HG03064 (cell line): ENCODE data around the gene NQO1.
"Not testable (repeated sequence)": the region's sequence is repeated elsewhere in the genome, so short reads cannot be mapped to it uniquely, and the experiment has no call there.

ENCODE experiments used
- ATAC-seq: cut with Tn5 transposase; IDR thresholded peaks from one replicate; pipeline ENCODE4 v1.9.1; 2021; ENCODE audit warnings: low read depth; ENCODE audit not compliant: unreplicated experiment

The NQO1 gene

GRCh38 chr16:69726313-69727060 lies at the start of gene NQO1:
Gene NQO1, minus strand, starts transcription at chr16:69726560. Its CDS starts 121 bp downstream, at chr16:69726439.
- peak; percentile 94 for ATAC-seq

GRCh38 chr16:69775563-69775962 lies 49.2 kb upstream of the NQO1 start:
- no peak for ATAC-seq

GRCh38 chr16:69773260-69773947 lies 47.0 kb upstream of the NQO1 start:
- ATAC-seq, result no peak

DNA sequence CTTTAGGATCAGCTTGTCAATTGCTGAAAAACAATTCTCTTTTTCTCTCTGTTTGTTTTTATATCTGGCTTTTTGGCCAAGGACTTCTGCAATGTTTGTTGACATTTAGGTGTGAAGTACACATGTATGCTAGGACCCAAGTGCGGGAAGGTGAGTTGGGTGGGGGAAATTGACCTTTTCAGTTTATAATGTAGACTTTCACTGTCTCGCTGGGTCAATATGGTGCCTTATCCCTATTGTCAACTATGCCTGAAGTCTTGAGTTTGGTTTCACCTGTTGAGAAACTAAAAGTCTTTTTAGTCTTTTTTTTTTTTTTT lies 45.2 kb upstream of the NQO1 start:
- no peak for ATAC-seq

- no peak for ATAC-seq
These were observed 43.0 kb upstream of the NQO1 start for GRCh38 chr16:69769404-69769803.

DNA sequence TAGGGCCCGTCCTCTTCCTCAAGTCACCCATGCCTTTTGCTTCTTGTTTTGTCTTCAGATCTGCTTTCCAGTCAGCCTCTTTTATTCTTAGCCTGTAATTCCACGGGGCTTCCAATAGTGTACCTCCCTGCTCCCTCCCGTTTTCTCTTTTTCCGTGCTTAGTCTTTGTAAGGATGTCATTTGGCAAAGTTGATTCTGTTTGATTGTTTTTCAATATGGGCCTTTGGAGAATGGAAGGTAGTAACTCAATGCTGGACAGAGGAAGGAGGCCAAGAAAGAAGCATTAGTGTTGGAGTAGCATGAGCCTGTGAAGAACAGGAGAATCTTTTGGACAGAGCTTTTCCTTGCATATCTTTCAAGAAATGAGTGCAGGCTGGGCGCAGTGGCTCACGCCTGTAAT lies 42.3 kb upstream of the NQO1 start:
- no peak for ATAC-seq

DNA sequence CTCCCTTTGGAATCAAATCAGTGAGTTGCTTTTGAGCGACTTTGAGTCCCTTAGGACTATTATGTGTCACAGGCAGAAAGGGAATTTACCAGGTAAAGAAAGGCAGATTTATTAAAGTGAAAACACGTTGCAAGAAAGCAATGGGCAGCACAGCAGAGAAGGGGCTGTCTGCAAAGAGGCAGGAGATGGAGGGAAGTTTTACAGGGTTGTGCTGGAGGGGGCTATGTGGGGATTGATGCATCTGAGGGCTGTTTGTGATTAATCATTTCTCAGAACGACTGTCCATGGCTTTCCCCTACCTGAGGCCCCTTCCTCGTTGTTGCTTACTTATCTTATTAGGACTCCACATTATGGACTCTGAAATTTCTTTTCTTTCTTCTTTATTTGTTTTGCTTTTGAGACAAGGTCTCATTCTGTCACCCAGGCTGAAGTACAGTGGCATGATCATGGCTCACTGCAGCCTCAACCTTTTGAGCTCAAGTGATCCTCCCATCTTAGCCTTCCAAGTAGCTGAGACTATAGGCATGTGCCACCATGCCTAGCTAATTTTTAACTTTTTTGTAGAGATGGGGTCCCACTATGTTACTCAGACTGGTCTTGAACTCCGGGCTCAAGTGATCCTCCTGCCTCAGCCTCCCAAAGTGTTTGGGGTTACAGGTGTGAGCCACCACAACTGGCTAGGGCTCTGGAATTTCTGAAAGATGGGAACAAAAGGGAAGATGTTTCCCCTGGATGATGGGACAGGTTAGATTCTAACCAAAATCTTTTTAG lies 41.3 kb upstream of the NQO1 start:
- ATAC-seq, result no peak

DNA sequence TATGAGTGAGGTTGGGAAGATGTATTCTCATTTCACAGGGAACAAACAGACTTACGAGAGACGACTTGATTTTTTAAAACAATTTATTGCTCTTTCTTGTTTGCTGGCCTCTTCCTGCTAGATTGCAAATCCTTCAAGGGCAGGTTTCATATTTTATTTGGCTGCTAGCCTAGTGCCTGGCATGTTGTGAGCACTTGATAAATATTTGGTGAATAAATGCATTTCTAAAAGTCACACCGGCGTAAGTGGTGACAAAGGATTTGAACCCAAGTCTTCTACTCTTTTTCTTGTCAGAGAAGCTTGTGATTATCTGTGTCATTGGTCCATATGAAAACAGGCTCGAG lies 37.2 kb upstream of the NQO1 start:
- no peak for ATAC-seq

DNA sequence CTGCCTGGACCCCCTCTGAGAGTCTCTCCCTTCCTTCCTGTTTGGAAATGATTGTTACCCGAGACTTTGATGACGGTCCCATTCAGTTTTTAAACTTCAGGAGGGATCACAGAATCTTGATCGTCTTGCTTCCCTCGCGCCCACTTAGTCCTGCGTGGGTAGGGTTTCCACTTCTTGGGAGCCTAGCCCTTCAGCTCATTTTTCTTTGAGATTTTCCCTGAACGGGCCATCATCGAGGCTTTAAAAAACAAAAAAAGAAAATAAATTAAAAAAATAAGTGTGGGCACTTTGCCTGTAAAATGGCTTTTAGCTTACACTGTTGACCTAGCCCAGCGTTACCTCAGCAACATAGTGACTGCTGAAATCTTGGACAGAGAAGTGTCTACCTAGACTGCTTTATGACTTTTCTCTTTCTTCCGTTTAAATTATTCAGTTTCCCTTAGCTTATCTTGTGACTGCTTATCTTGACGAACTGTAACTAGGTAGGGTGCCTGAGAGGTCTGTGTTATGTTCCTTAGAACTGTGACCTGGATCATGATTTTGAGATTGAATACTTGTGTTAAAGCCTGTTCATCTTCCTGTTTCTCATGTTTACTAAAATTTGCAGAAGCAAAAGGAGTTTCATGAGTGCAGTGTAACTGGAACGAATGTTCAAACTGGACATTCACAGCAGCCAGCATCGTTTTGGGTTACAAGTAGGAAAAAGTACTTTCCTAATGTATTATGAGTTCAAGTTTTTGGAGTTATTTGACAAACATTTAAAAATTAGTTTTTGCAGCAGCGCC lies 36.6 kb upstream of the NQO1 start:
- ATAC-seq, result peak; percentile 10

DNA sequence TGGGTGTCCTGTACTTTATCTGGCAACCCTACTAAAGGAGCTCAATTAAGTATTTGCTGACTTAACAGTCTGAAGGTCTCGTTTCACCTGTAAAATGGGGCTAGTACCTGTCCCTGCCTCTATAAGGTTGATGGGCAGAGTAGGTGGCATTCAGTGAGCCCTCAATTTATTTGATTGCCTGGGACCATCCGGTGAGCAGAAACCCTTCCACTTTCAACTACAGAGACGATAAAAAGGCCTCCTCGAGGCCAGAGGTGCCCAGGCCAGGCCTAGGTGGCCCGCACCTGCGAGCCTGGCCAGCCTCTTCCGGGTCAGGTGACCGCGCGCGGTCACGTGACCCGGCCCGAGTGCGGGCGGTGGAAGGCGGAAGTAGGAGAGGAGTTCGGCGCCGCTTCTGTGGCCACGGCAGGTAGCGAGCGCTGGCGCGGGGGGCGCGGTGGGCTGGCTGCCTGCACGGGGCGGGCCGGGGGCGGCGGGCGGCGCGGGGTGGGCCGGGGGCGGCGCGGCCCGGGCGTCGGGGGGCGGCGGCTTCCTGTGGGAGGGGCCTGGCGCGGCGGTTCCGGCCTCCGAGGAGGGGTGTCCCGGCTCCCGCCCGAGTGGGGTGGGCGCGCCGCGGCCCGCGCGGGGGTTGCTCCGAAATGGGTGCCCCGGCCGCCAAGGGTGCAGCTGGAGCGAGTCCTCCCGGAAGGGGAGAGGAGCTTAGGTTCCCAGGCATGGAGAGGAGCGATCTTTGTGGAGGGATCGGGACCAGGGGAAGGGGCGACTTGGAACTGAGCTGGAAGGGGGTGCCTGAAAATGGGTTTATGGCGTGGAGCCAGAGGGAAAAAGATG lies 35.8 kb upstream of the NQO1 start, which contains the start of gene WWP2:
Gene WWP2 (plus strand): TSS at position 350 of the 831 bp plus-strand sequence. CDS start 24,679 bp downstream, outside the sequence.
- ATAC-seq, result peak; percentile 58

DNA sequence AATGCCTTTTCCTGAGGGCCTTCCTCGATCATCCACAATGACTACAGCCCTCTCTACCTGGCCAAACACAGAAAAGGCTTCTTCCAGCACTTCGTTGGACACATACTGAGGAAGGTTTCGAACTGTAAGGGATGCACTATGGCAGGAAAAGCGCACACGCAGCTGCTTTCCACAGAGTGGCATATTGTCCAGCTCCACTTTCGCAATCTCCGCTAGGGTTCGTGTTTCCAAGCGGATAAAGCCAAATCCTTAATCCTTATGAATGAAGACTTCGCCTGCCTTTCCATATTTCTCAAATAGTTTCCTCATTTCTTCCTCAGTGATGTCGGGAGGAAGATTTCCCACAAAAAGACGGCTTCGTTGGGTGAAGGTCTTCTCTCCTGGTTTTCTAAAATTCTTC lies 31.0 kb upstream of the NQO1 start:
- not testable (repeated sequence) for ATAC-seq

GRCh38 chr16:69756705-69757104 lies 30.3 kb upstream of the NQO1 start:
- no peak for ATAC-seq

GRCh38 chr16:69754469-69755310 lies 28.3 kb upstream of the NQO1 start, which contains the start of gene NOB1:
Gene NOB1, minus strand, starts transcription at chr16:69754926. Its CDS starts 16 bp downstream, at chr16:69754910.
- ATAC-seq, result peak; percentile 88

DNA sequence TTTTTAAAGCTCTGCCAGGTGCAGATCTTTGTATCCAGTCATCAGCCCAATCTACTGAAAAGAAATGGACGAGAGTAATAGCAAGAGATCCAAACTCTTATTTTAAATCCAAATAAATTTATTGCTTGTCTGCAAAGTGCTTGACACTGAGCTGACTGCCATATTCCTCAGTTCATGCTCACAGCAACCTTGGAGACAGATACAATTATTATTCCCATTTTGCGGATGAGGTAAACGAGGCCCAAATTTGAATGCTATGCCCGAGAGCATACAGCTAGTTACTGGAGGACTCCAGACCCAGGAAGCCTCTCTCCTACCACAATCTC lies 27.7 kb upstream of the NQO1 start:
- ATAC-seq, result no peak

DNA sequence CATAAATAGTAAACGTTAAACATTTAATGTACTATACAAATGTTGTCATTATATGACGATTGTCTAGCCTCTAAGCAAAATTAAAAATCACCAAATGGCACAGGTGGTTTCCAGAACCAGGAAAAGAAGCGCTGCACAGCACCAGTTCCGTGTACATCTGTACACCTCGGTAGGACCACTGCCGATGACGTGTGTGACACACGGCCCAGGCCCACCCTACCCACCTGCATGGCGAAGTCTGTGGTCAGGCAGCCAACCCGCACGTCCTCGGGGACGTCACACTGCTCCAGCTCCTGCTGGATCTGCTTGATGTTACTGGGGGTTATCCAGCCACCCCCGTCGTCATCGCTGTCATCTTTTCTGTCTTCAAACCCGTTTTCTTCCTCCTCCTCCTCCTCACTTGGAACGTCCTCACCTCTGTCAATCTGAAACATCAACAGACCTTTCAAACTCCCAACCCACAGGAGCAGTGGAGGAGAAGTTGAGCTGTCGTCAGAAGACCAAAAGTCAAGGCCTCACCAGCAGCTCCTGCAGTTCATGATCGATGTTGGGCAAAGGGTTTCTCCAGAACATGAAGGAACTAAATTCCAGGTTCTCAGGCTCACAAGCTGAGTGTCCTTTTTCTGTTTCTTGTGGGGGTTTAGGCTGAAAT lies 22.5 kb upstream of the NQO1 start:
- ATAC-seq, result no peak

GRCh38 chr16:69747115-69747514 lies 20.8 kb upstream of the NQO1 start:
- no peak for ATAC-seq

DNA sequence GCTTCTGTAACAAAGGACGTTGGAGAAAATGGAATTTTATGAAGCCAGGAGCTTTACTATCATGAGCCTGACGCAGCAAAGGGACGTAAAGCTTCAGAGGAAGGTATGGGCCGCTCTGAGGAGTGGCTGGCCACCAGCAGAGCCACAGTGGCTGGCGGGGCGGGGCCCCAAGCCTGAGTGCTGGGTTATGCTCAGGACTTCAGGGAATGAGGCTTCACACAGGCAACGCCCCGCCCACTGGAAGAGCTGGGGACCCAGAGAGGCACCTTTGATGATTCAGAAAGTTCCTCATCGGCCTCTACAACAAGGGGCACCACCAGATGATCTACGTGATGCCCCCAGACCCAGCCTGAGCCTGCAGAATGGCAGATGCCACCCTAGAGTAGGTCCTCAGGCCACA lies 19.6 kb upstream of the NQO1 start:
- ATAC-seq, result no peak

GRCh38 chr16:69745232-69745612 lies 18.9 kb upstream of the NQO1 start:
- ATAC-seq, result no peak
